Thyroid gland (tissue), 4 donors: ENCODE data around the gene PRKCD. TPM values are rescaled to one million over a fixed set of nuclear protein-coding genes. Genes with fewer than 3 reads are reported as not detected.

ENCODE experiments used
- DNase-seq, 2 donors: peaks; one replicate each; pipeline ENCODE4 v3.0.0-alpha.2; 2019
- H3K27ac ChIP-seq, 3 donors: fragments of 200-600 bp; sonication (generic); 1 replicate in 2 of 3; 2 replicates in 1 of 3; pipeline ENCODE4 v1.5.1; 2016 to 2019; ENCODE audit warnings: mild to moderate bottlenecking in 1 of 3, moderate library complexity in 1 of 3
- H3K27me3 ChIP-seq: fragments of 200-600 bp; sonication (generic); one replicate; pipeline ENCODE4 v1.5.1; 2019
- H3K36me3 ChIP-seq, 2 donors: fragments of 200-600 bp; sonication (generic); one replicate each; pipeline ENCODE4 v1.5.1; 2016 to 2019
- H3K4me1 ChIP-seq, 2 donors: fragments of 200-600 bp; sonication (generic); one replicate each; pipeline ENCODE4 v1.5.1; 2017 to 2019
- H3K4me3 ChIP-seq, 3 donors: fragments of 200-600 bp; sonication (generic); replicated peaks in 1 of 3; 1 replicate in 2 of 3; 2 replicates in 1 of 3; pipeline ENCODE4 v1.5.1; 2016; ENCODE audit warnings: mild to moderate bottlenecking in 1 of 3
- H3K9me3 ChIP-seq: fragments of 200-600 bp; sonication (generic); one replicate; pipeline ENCODE4 v1.5.1; 2017
- CTCF ChIP-seq, 6 experiments: fragments of 200-600 bp in 3 of 6; fragments of 450-650 bp in 3 of 6; sonication (generic) in 3 of 6; IDR thresholded peaks; one replicate each; pipeline ENCODE4 v1.5.1; 2016 to 2019; ENCODE audit warnings: antibody characterized with exemption in 6 of 6, mild to moderate bottlenecking in 2 of 6, inconsistent platforms in 1 of 6, moderate library complexity in 1 of 6
- POLR2A ChIP-seq, 2 donors: fragments of 450-650 bp; IDR thresholded peaks; one replicate each; pipeline ENCODE4 v1.6.1; 2017; ENCODE audit warnings: antibody characterized with exemption in 2 of 2, mild to moderate bottlenecking in 2 of 2, moderate library complexity in 1 of 2
- WGBS, 2 donors: methylation state at CpG; one replicate each; pipeline ENCODE4 v1.1.5; 2017; 5-methylcytosine and 5-hydroxymethylcytosine counted together
- intact Hi-C: fragments of 100-400 bp; cut with DNase I; formaldehyde crosslinking; loops from one replicate; pipeline ENCODE4 v1.15.1; 2023
- total RNA-seq, 4 donors: library from RNA; depleted of rRNA; stranded (reverse); fragments of >200 nt; gene quantifications; one replicate each; pipeline ENCODE4 v1.2.3, GENCODE V29; 2016

The PRKCD gene
- total RNA-seq, 4 donors from 2014 or later: 32.0 to 154 (median 71.4) TPM

GRCh38 chr3:53180305-53181023, 19.5 kb downstream of the PRKCD start:
- peaks cover 4% of the 10 kb centered on the region in 2 donors for H3K4me1 ChIP-seq
- DNase-seq: no peak
- H3K27ac ChIP-seq: no peak overlapping the region
- intact Hi-C loops: no loop called here
- no peaks in the 10 kb centered on the region for H3K9me3 ChIP-seq
- H3K4me3 ChIP-seq: no peak overlapping the region
- H3K36me3 ChIP-seq: peaks cover 61% of the 10 kb centered on the region in 2 donors
- 94 to 96% methylated on average over 10 to 11 of the region's 11 CpGs for WGBS, 2 donors
- no peaks in the 10 kb centered on the region for H3K27me3 ChIP-seq
- no peak for TF ChIP-seq CTCF (IDR thresholded peaks at IDR 0.05)

DNA sequence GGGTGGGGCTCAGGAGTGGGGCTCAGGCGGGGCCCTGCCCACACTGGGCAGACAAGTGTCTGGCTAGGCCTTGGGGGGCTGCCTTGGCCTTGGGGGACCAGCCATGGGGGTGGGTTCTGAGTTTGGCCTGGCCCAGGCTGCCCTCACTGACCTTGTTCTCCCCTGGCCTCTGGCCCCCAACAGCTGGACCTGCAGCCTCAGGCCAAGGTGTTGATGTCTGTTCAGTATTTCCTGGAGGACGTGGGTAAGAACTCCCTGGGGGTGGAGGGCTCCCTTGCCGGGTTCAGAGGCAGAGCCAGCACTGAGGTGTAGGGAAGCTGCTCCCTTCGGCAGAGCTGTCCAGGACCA, 20.0 kb downstream of the PRKCD start:
- peaks cover 65 to 67% of the 10 kb centered on the region in 2 donors for H3K36me3 ChIP-seq
- intact Hi-C loops: no loop called here
- 73 to 92% methylated on average over 2 of the region's 4 CpGs for WGBS, 2 donors

GRCh38 chr3:53181528-53181927, 20.5 kb downstream of the PRKCD start:
- no peak for TF ChIP-seq CTCF (IDR thresholded peaks at IDR 0.05)
- TF ChIP-seq POLR2A (IDR thresholded peaks at IDR 0.05): no peak
- DNase-seq: no peak
- Histone ChIP-seq H3K4me3 (no peak overlapping the region), H3K36me3 (peaks cover 71 to 72% of the 10 kb centered on the region in 2 donors), H3K27ac (no peak overlapping the region), H3K27me3 (no peaks in the 10 kb centered on the region), H3K9me3 (no peaks in the 10 kb centered on the region), H3K4me1 (no peaks in the 10 kb centered on the region)
- intact Hi-C loops: no loop called here
- WGBS, 2 donors: 89 to 94% methylated on average over 11 of the region's 11 CpGs

More for the DNA sequence above, 20.0 kb downstream of the PRKCD start:
- H3K27ac ChIP-seq: no peak overlapping the region
- H3K27me3 ChIP-seq: no peaks in the 10 kb centered on the region
- no peaks in the 10 kb centered on the region for H3K9me3 ChIP-seq
- no peak overlapping the region for H3K4me3 ChIP-seq
- no peak for TF ChIP-seq CTCF (IDR thresholded peaks at IDR 0.05)
- TF ChIP-seq POLR2A (IDR thresholded peaks at IDR 0.05): no peak
- no peak for DNase-seq
- peaks cover 2 to 4% of the 10 kb centered on the region in 2 donors for H3K4me1 ChIP-seq

GRCh38 chr3:53182764-53183355, 21.9 kb downstream of the PRKCD start:
- no peak overlapping the region for H3K4me3 ChIP-seq
- peaks cover 78 to 83% of the 10 kb centered on the region in 2 donors for H3K36me3 ChIP-seq
- no peaks in the 10 kb centered on the region for H3K9me3 ChIP-seq
- no peak for DNase-seq
- 83 to 87% methylated on average over 19 to 20 of the region's 20 CpGs for WGBS, 2 donors
- no peak for TF ChIP-seq CTCF (IDR thresholded peaks at IDR 0.05)
- no peak for TF ChIP-seq POLR2A (IDR thresholded peaks at IDR 0.05)
- no peak overlapping the region for H3K27ac ChIP-seq
- no peaks in the 10 kb centered on the region for H3K27me3 ChIP-seq
- intact Hi-C loops: no loop called here
- H3K4me1 ChIP-seq: no peaks in the 10 kb centered on the region

DNA sequence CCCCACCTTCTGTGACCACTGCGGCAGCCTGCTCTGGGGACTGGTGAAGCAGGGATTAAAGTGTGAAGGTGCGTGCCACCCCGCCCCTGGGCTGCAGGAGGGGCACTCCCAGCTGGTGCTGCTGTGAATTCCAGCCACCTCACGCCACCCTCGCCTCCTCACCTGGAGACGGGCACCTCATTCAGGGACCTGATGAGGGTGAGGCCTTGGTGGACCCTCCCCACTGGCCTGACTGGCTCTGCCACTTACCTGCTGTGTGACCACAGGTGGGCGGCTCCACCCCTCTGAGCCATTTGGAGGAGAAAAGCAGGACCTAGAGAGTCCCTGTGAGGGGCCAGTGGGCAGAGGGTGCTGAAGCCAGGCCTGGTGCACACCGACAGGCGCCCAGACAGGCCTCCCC, 22.5 kb downstream of the PRKCD start:
- TF ChIP-seq POLR2A (IDR thresholded peaks at IDR 0.05) (no peak), CTCF (IDR thresholded peaks at IDR 0.05) (no peak)
- WGBS, 2 donors: 93 to 98% methylated on average over 5 to 8 of the region's 9 CpGs
- DNase-seq: no peak
- Histone ChIP-seq H3K27me3 (no peaks in the 10 kb centered on the region), H3K36me3 (peaks cover 81% of the 10 kb centered on the region in 2 donors), H3K27ac (no peak overlapping the region), H3K4me3 (no peak overlapping the region), H3K4me1 (no peaks in the 10 kb centered on the region), H3K9me3 (no peaks in the 10 kb centered on the region)
- intact Hi-C loops: no loop called here
